CD14-positive monocyte (primary cell): ENCODE results near the gene GOLIM4. TPM values are rescaled to one million over a fixed set of nuclear protein-coding genes. Genes with fewer than 3 reads are reported as not detected.

Experiments
- DNase-seq, 3 donors: peaks; one replicate each; pipeline ENCODE4 v3.0.0-alpha.2; 2011 to 2022
- H2AFZ ChIP-seq: 2 replicates; pipeline ENCODE4 v1.6.0; 2012; ENCODE audit warnings: mild to moderate bottlenecking, low read depth, low read length, inconsistent platforms; ENCODE audit not compliant: insufficient read depth, poor library complexity, severe bottlenecking
- H3K27ac ChIP-seq, 2 donors: 1 replicate in 1 of 2; 2 replicates in 1 of 2; pipeline ENCODE4 v1.5.1; 2012 to 2013; ENCODE audit warnings: low read length in 2 of 2, control low read depth in 1 of 2, inconsistent platforms in 1 of 2, low read depth in 1 of 2, mild to moderate bottlenecking in 1 of 2
- H3K27me3 ChIP-seq, 2 donors: one replicate each; pipeline versions ENCODE4 v1.6.0 to v1.6.1; 2011 to 2013; ENCODE audit warnings: low read length in 2 of 2; ENCODE audit not compliant: control insufficient read depth in 2 of 2, insufficient read depth in 2 of 2
- H3K36me3 ChIP-seq, 2 donors: replicated peaks in 1 of 2; 1 replicate in 1 of 2; 2 replicates in 1 of 2; pipeline versions ENCODE4 v1.5.1 to v1.6.1; 2012 to 2013; ENCODE audit warnings: low read length in 2 of 2, control low read depth in 1 of 2, inconsistent platforms in 1 of 2, mild to moderate bottlenecking in 1 of 2; ENCODE audit not compliant: insufficient read depth in 2 of 2, control insufficient read depth in 1 of 2
- H3K4me1 ChIP-seq, 2 donors: 1 replicate in 1 of 2; 2 replicates in 1 of 2; pipeline versions ENCODE4 v1.5.1 to v1.6.1; 2012 to 2013; ENCODE audit warnings: low read length in 2 of 2, control low read depth in 1 of 2, inconsistent platforms in 1 of 2, mild to moderate bottlenecking in 1 of 2, moderate library complexity in 1 of 2; ENCODE audit not compliant: insufficient read depth in 2 of 2, control insufficient read depth in 1 of 2
- H3K4me2 ChIP-seq: replicated peaks from 2 replicates; pipeline ENCODE3; 2012; ENCODE audit warnings: low read length, moderate library complexity, mild to moderate bottlenecking; ENCODE audit not compliant: poor library complexity, severe bottlenecking; ENCODE audit errors: extremely low read depth
- H3K4me3 ChIP-seq, 3 experiments: fragments of 200-600 bp in 1 of 3; sonication (generic) in 1 of 3; replicated peaks in 1 of 3; 1 replicate in 2 of 3; 2 replicates in 1 of 3; pipeline ENCODE4 v1.5.1; 2011 to 2013; ENCODE audit warnings: low read length in 3 of 3, mild to moderate bottlenecking in 3 of 3, control low read depth in 2 of 3, low read depth in 2 of 3, inconsistent platforms in 1 of 3, moderate library complexity in 1 of 3
- H3K79me2 ChIP-seq: 2 replicates; pipeline ENCODE4 v1.6.0; 2012; ENCODE audit warnings: mild to moderate bottlenecking, control low read depth, inconsistent platforms, low read length, moderate library complexity; ENCODE audit not compliant: insufficient read depth
- H3K9ac ChIP-seq: 2 replicates; pipeline ENCODE4 v1.6.0; 2017; ENCODE audit warnings: low read length, mild to moderate bottlenecking; ENCODE audit not compliant: insufficient read depth, poor library complexity, severe bottlenecking
- H3K9me3 ChIP-seq, 2 donors: replicated peaks in 1 of 2; 1 replicate in 1 of 2; 2 replicates in 1 of 2; pipeline versions ENCODE4 v1.5.1 to v1.6.1; 2012 to 2013; ENCODE audit warnings: low read length in 2 of 2, control low read depth in 1 of 2; ENCODE audit not compliant: control insufficient read depth in 1 of 2, insufficient read depth in 1 of 2
- H4K20me1 ChIP-seq: 2 replicates; pipeline ENCODE4 v1.6.0; 2012; ENCODE audit warnings: mild to moderate bottlenecking, low read length, control low read depth, moderate library complexity; ENCODE audit not compliant: insufficient read depth
- H3K27ac Mint-ChIP-seq, 7 donors: one replicate each; pipeline ENCODE4 v1.8.0; 2020; ENCODE audit warnings: mild to moderate bottlenecking in 7 of 7, mixed read lengths in 7 of 7, moderate library complexity in 6 of 7, inconsistent platforms in 2 of 7
- H3K27me3 Mint-ChIP-seq, 3 donors: one replicate each; pipeline ENCODE4 v1.8.0; 2021 to 2022; ENCODE audit warnings: low read depth in 3 of 3, mild to moderate bottlenecking in 3 of 3, mixed read lengths in 3 of 3, moderate library complexity in 3 of 3, inconsistent platforms in 1 of 3
- H3K36me3 Mint-ChIP-seq, 2 donors: one replicate each; pipeline ENCODE4 v1.8.0; 2020; ENCODE audit warnings: mixed read lengths in 2 of 2, inconsistent platforms in 1 of 2, mild to moderate bottlenecking in 1 of 2
- H3K4me1 Mint-ChIP-seq: one replicate; pipeline ENCODE4 v1.8.0; 2020; ENCODE audit warnings: mild to moderate bottlenecking, mixed read lengths
- H3K4me3 Mint-ChIP-seq, 2 donors: one replicate each; pipeline ENCODE4 v1.8.0; 2020; ENCODE audit warnings: mild to moderate bottlenecking in 2 of 2, mixed read lengths in 2 of 2, moderate library complexity in 1 of 2
- H3K9me3 Mint-ChIP-seq, 7 donors: one replicate each; pipeline ENCODE4 v1.8.0; 2020 to 2022; ENCODE audit warnings: mixed read lengths in 7 of 7, mild to moderate bottlenecking in 6 of 7, moderate library complexity in 6 of 7, inconsistent platforms in 2 of 7
- WGBS: methylation state at CpG from one replicate; pipeline ENCODE4 v1.1.5; 2013; ENCODE audit warnings: missing lambda C conversion rate; ENCODE audit not compliant: insufficient coverage; 5-methylcytosine and 5-hydroxymethylcytosine counted together
- intact Hi-C, 2 donors: fragments of 100-400 bp; cut with micrococcal nuclease; formaldehyde crosslinking; loops; one replicate each; pipeline versions ENCODE4 v1.15.0 to v1.15.1; 2023
- polyA plus RNA-seq, 3 donors: library from polyadenylated mRNA; depleted of rRNA in 1 of 3; unstranded in 2 of 3; stranded (reverse) in 1 of 3; fragments of 300-500 nt in 2 of 3; fragments of >200 nt in 1 of 3; fragmentation: Illumina TruSeq in 2 of 3; gene quantifications; 1 replicate in 2 of 3; 2 replicates in 1 of 3; pipeline ENCODE4 v1.2.3, GENCODE V29; 2012 to 2021
- TF ChIP-seq, protein P1 (sequence below): fragments of 200-600 bp; IDR thresholded peaks from one replicate; pipeline ENCODE4 v1.8.0; 2022; ENCODE audit warnings: antibody characterized with exemption, mild to moderate bottlenecking

The GOLIM4 gene
- polyA plus RNA-seq, 3 donors: 3.5 to 6.4 (median 5.8) TPM

- intact Hi-C loops: no loop called here
- Histone ChIP-seq H3K9me3 (no peaks in the 10 kb centered on the region), H3K27ac (no peak overlapping the region), H3K27me3 (no peaks in the 10 kb centered on the region), H3K36me3 (no peaks in the 10 kb centered on the region), H4K20me1 (peaks cover 20% of the 10 kb centered on the region), H3K9ac (no peak overlapping the region), H3K4me2 (no peak overlapping the region), H3K79me2 (peaks cover 58% of the 10 kb centered on the region), H2AFZ (no peak overlapping the region), H3K4me1 (no peaks in the 10 kb centered on the region), H3K4me3 (no peak overlapping the region)
- TF ChIP-seq, protein P1, sequence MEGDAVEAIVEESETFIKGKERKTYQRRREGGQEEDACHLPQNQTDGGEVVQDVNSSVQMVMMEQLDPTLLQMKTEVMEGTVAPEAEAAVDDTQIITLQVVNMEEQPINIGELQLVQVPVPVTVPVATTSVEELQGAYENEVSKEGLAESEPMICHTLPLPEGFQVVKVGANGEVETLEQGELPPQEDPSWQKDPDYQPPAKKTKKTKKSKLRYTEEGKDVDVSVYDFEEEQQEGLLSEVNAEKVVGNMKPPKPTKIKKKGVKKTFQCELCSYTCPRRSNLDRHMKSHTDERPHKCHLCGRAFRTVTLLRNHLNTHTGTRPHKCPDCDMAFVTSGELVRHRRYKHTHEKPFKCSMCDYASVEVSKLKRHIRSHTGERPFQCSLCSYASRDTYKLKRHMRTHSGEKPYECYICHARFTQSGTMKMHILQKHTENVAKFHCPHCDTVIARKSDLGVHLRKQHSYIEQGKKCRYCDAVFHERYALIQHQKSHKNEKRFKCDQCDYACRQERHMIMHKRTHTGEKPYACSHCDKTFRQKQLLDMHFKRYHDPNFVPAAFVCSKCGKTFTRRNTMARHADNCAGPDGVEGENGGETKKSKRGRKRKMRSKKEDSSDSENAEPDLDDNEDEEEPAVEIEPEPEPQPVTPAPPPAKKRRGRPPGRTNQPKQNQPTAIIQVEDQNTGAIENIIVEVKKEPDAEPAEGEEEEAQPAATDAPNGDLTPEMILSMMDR: no peak
- H3K4me3 Mint-ChIP-seq: no peak overlapping the region
- no peaks in the 10 kb centered on the region for H3K27me3 Mint-ChIP-seq
- no peak overlapping the region for H3K27ac Mint-ChIP-seq
- H3K4me1 Mint-ChIP-seq: peaks cover 31% of the 10 kb centered on the region
- no peaks in the 10 kb centered on the region for H3K36me3 Mint-ChIP-seq
- H3K9me3 Mint-ChIP-seq: no peaks in the 10 kb centered on the region
- no peak for DNase-seq
- WGBS: no CpG with 5 or more reads among the region's 2 CpGs
These were observed 8.2 kb downstream of the GOLIM4 start for GRCh38 chr3:168087539-168087938.

GRCh38 chr3:168086541-168087260, 9.0 kb downstream of the GOLIM4 start:
- H3K4me3 Mint-ChIP-seq: no peak overlapping the region
- no peaks in the 10 kb centered on the region for H3K27me3 Mint-ChIP-seq
- no peak for DNase-seq
- no peaks in the 10 kb centered on the region for H3K4me1 ChIP-seq
- WGBS: 100% methylated on average over 1 of the region's 3 CpGs
- no peak overlapping the region for H2AFZ ChIP-seq
- H3K27me3 ChIP-seq: no peaks in the 10 kb centered on the region
- no peak overlapping the region for H3K4me2 ChIP-seq
- H3K4me3 ChIP-seq: no peak overlapping the region
- no peak overlapping the region for H3K27ac Mint-ChIP-seq
- H3K9me3 ChIP-seq: no peaks in the 10 kb centered on the region
- no peaks in the 10 kb centered on the region for H3K36me3 ChIP-seq
- intact Hi-C loops: no loop called here
- H3K9ac ChIP-seq: no peak overlapping the region
- H4K20me1 ChIP-seq: peaks cover 22% of the 10 kb centered on the region
- H3K36me3 Mint-ChIP-seq: no peaks in the 10 kb centered on the region
- TF ChIP-seq, protein P1: no peak
- no peaks in the 10 kb centered on the region for H3K9me3 Mint-ChIP-seq
- peaks cover 26% of the 10 kb centered on the region for H3K4me1 Mint-ChIP-seq
- H3K27ac ChIP-seq: no peak overlapping the region
- peaks cover 58% of the 10 kb centered on the region for H3K79me2 ChIP-seq
